IMR-90 (cell line): ENCODE data around the gene OR52I2. TPM values are rescaled to one million over a fixed set of nuclear protein-coding genes. Genes with fewer than 3 reads are reported as not detected.

Experiments used
- ATAC-seq: fragments of 200-7000 bp; cut with Tn5 transposase; 2 replicates; pipeline ENCODE4 v1.9.1; 2020; ENCODE audit warnings: low read depth, mild to moderate bottlenecking, moderate library complexity
- BruUV-seq: library from RNA; stranded (reverse); fragments of 400-500 nt; replicated peaks from 2 replicates; lab custom pipeline; 2021; lab: Mats Ljungman, UMichigan
- CTCF ChIA-PET: fragments of 300-600 bp; formaldehyde crosslinking; extraction: SDS; loops from one replicate; lab custom pipeline; 2021; ENCODE audit warnings: antibody characterized with exemption; lab: Yijun Ruan, JAX
- POLR2A ChIA-PET: fragments of 300-600 bp; sonication (Branson Sonifier 250); formaldehyde crosslinking; loops from one replicate; lab custom pipeline; 2022; ENCODE audit warnings: antibody characterized with exemption; ENCODE audit not compliant: unreplicated experiment; lab: Charles Lee
- DNase-seq: peaks from one replicate; pipeline ENCODE4 v3.0.0; 2013
- H2AFZ ChIP-seq: replicated peaks from 2 replicates; pipeline ENCODE3; 2013; ENCODE audit warnings: low read length, mild to moderate bottlenecking; ENCODE audit not compliant: poor library complexity
- H2AK5ac ChIP-seq: 2 replicates; pipeline ENCODE4 v1.6.1; 2013; ENCODE audit warnings: low read depth, low read length, inconsistent platforms
- H2AK9ac ChIP-seq: replicated peaks from 2 replicates; pipeline ENCODE3; 2013; ENCODE audit warnings: mild to moderate bottlenecking, low read depth, low read length, moderate library complexity; ENCODE audit not compliant: poor library complexity
- H2BK120ac ChIP-seq: 2 replicates; pipeline ENCODE4 v1.6.1; 2013; ENCODE audit warnings: low read depth, low read length, inconsistent platforms
- H2BK15ac ChIP-seq: 3 replicates; pipeline ENCODE4 v1.6.1; 2013; ENCODE audit warnings: low read depth, low read length, inconsistent platforms
- H2BK20ac ChIP-seq: 2 replicates; pipeline ENCODE4 v1.6.1; 2013; ENCODE audit warnings: low read depth, mild to moderate bottlenecking, inconsistent platforms, low read length, moderate library complexity
- H2BK5ac ChIP-seq: 2 replicates; pipeline ENCODE4 v1.6.1; 2013; ENCODE audit warnings: mild to moderate bottlenecking, low read depth, low read length, inconsistent platforms; ENCODE audit not compliant: poor library complexity, severe bottlenecking
- H3K14ac ChIP-seq: replicated peaks from 2 replicates; pipeline ENCODE4 v1.6.1; 2013; ENCODE audit warnings: low read depth, low read length, inconsistent platforms
- H3K18ac ChIP-seq: 2 replicates; pipeline ENCODE4 v1.6.1; 2013; ENCODE audit warnings: low read depth, low read length, control low read depth
- H3K23ac ChIP-seq: 2 replicates; pipeline ENCODE4 v1.6.1; 2013; ENCODE audit warnings: low read depth, low read length, inconsistent platforms
- H3K27ac ChIP-seq: 2 replicates; pipeline ENCODE4 v1.5.1; 2013; ENCODE audit warnings: mild to moderate bottlenecking, control low read depth, low read length; ENCODE audit not compliant: insufficient read depth
- H3K27me3 ChIP-seq: 2 replicates; pipeline ENCODE4 v1.6.1; 2013; ENCODE audit warnings: low read length; ENCODE audit not compliant: control insufficient read depth, insufficient read depth
- H3K36me3 ChIP-seq: 2 replicates; pipeline ENCODE4 v1.6.1; 2013; ENCODE audit warnings: low read length, mixed read lengths; ENCODE audit not compliant: control insufficient read depth, insufficient read depth
- H3K4ac ChIP-seq: 2 replicates; pipeline ENCODE4 v1.6.1; 2013; ENCODE audit warnings: low read depth, low read length, inconsistent platforms
- H3K4me1 ChIP-seq: 2 replicates; pipeline ENCODE4 v1.6.1; 2013; ENCODE audit warnings: low read length, mixed read lengths; ENCODE audit not compliant: control insufficient read depth, insufficient read depth
- H3K4me2 ChIP-seq: 2 replicates; pipeline ENCODE4 v1.6.1; 2013; ENCODE audit warnings: low read depth, mild to moderate bottlenecking, control low read depth, low read length, moderate library complexity
- H3K4me3 ChIP-seq: 2 replicates; pipeline ENCODE4 v1.5.1; 2013; ENCODE audit warnings: low read depth, mild to moderate bottlenecking, control low read depth, low read length, moderate library complexity; ENCODE audit not compliant: insufficient read depth
- H3K56ac ChIP-seq: 2 replicates; pipeline ENCODE4 v1.6.1; 2013; ENCODE audit warnings: low read length, inconsistent platforms; ENCODE audit not compliant: insufficient read depth; ENCODE audit errors: extremely low read depth
- H3K79me1 ChIP-seq, 2 experiments: 2 replicates each; pipeline ENCODE4 v1.6.1; 2013; ENCODE audit warnings: low read length in 2 of 2, inconsistent platforms in 1 of 2, low read depth in 1 of 2
- H3K9ac ChIP-seq: 2 replicates; pipeline ENCODE4 v1.6.1; 2013; ENCODE audit warnings: low read depth, low read length, control low read depth
- H3K9me1 ChIP-seq: 2 replicates; pipeline ENCODE4 v1.6.1; 2013; ENCODE audit warnings: low read length, inconsistent platforms; ENCODE audit not compliant: insufficient read depth
- H3K9me3 ChIP-seq: 2 replicates; pipeline ENCODE4 v1.6.1; 2013; ENCODE audit warnings: low read length; ENCODE audit not compliant: control insufficient read depth, insufficient read depth
- H4K20me1 ChIP-seq: 2 replicates; pipeline ENCODE4 v1.6.1; 2013; ENCODE audit warnings: low read length, inconsistent platforms; ENCODE audit not compliant: insufficient read depth
- H4K5ac ChIP-seq: 2 replicates; pipeline ENCODE4 v1.6.1; 2013; ENCODE audit warnings: mild to moderate bottlenecking, low read depth, low read length, control low read depth
- H4K8ac ChIP-seq, 2 experiments: 2 replicates each; pipeline ENCODE4 v1.6.1; 2013; ENCODE audit warnings: low read depth in 2 of 2, low read length in 2 of 2, control low read depth in 1 of 2, inconsistent platforms in 1 of 2
- H4K91ac ChIP-seq: 2 replicates; pipeline ENCODE4 v1.6.1; 2013; ENCODE audit warnings: low read depth, low read length, inconsistent platforms; ENCODE audit not compliant: insufficient read depth
- FOS ChIP-seq: fragments of 150-350 bp; IDR thresholded peaks from 2 replicates; pipeline ENCODE4 v1.6.1; 2016; ENCODE audit warnings: low read depth, low read length
- NFE2L2 ChIP-seq: fragments of 150-350 bp; IDR thresholded peaks from 2 replicates; pipeline ENCODE4 v1.6.1; 2016; ENCODE audit warnings: low read depth, mild to moderate bottlenecking, low read length
- dilution Hi-C: fragments of 300-500 bp; cut with HindIII; formaldehyde crosslinking; loops from one replicate; pipeline ENCODE4 v1.14.3; 2018; ENCODE audit warnings: low sequenced_read_pairs; ENCODE audit not compliant: unreplicated experiment
- in situ Hi-C: fragments of 300-500 bp; cut with MboI; formaldehyde crosslinking; loops from 3 replicates; pipeline ENCODE4 v1.14.3; 2019; ENCODE audit warnings: low sequenced_read_pairs, inconsistent platforms, mixed read lengths
- intact Hi-C: fragments of 100-400 bp; cut with micrococcal nuclease; formaldehyde crosslinking; loops from 2 replicates; pipeline ENCODE4 v1.10.0; 2022
- polyA plus RNA-seq, 3 experiments: library from polyadenylated mRNA; depleted of rRNA; stranded (reverse); fragments of >200 nt; gene quantifications; 2 replicates each; pipeline ENCODE4 v1.2.3, GENCODE V29; 2012; ENCODE audit warnings: low replicate concordance in 1 of 3
- total RNA-seq: library from RNA; depleted of rRNA; stranded (reverse); fragments of >200 nt; gene quantifications from 2 replicates; pipeline ENCODE4 v1.2.3, GENCODE V29; 2012

OR52I2 gene
- total and polyA plus RNA-seq, 2 of the 4 experiments (the other 2 are of a cell fraction), result not detected

- BruUV-seq, result no TSS peak
- no peak overlapping the region for H4K8ac ChIP-seq
- H3K56ac ChIP-seq, result no peak overlapping the region
- H2BK120ac ChIP-seq, result no peak overlapping the region
- TF ChIP-seq NFE2L2, result peak; percentile 36; the same call in 1 of the 2 replicates
- TF ChIP-seq FOS, result no peak
- no peak overlapping the region for H4K5ac ChIP-seq
- CTCF ChIA-PET, result interaction anchor here (2.1 kb wide), 1 partner anchor 357 kb away, joined by 6 read pairs; no protein-coding TSS in a partner anchor
- H2AK5ac ChIP-seq, result no peak overlapping the region
- no peak overlapping the region for H3K4ac ChIP-seq
- H2AFZ ChIP-seq, result no peak overlapping the region
- no peaks in the 10 kb centered on the region for H3K4me1 ChIP-seq
- no peaks in the 10 kb centered on the region for H3K9me3 ChIP-seq
- in situ Hi-C loops, result loop anchor here (5.0 kb wide), 1 partner anchor 361 kb away; no protein-coding TSS in a partner anchor
- H3K18ac ChIP-seq, result no peak overlapping the region
- H4K20me1 ChIP-seq, result no peaks in the 10 kb centered on the region
- dilution Hi-C loops, result no loop called here
- no peaks in the 10 kb centered on the region for H3K79me1 ChIP-seq
- H3K23ac ChIP-seq, result no peak overlapping the region
- H4K91ac ChIP-seq, result no peak overlapping the region
- no peak overlapping the region for H3K4me3 ChIP-seq
- H3K27me3 ChIP-seq, result no peaks in the 10 kb centered on the region
- no peak overlapping the region for H2BK5ac ChIP-seq
- no peak overlapping the region for H2AK9ac ChIP-seq
- no peak overlapping the region for H2BK15ac ChIP-seq
- no peak overlapping the region for H3K4me2 ChIP-seq
- DNase-seq (no peak), ATAC-seq (no peak)
- intact Hi-C loops, result no loop called here
- H3K14ac ChIP-seq, result no peak overlapping the region
- no peaks in the 10 kb centered on the region for H3K36me3 ChIP-seq
- no peak overlapping the region for H3K27ac ChIP-seq
- POLR2A ChIA-PET, result no interaction called here
- no peak overlapping the region for H2BK20ac ChIP-seq
- H3K9ac ChIP-seq, result no peak overlapping the region
- H3K9me1 ChIP-seq, result no peaks in the 10 kb centered on the region
Measured at GRCh38 chr11:4543561-4543960, 38.0 kb upstream of the OR52I2 start.
